RKO (cell line): Measurements from ENCODE around the gene EIF4A2.

ENCODE experiments used
- DNase-seq: peaks from one replicate; pipeline ENCODE4 v3.0.0-alpha.2; 2016; ENCODE audit warnings: low spot score

The EIF4A2 gene

GRCh38 chr3:186783058-186783730 lies at the start of gene EIF4A2:
EIF4A2 (plus strand) TSS chr3:186783577; CDS start chr3:186783611, 34 bp downstream.
- peak; percentile 89 for DNase-seq

DNA sequence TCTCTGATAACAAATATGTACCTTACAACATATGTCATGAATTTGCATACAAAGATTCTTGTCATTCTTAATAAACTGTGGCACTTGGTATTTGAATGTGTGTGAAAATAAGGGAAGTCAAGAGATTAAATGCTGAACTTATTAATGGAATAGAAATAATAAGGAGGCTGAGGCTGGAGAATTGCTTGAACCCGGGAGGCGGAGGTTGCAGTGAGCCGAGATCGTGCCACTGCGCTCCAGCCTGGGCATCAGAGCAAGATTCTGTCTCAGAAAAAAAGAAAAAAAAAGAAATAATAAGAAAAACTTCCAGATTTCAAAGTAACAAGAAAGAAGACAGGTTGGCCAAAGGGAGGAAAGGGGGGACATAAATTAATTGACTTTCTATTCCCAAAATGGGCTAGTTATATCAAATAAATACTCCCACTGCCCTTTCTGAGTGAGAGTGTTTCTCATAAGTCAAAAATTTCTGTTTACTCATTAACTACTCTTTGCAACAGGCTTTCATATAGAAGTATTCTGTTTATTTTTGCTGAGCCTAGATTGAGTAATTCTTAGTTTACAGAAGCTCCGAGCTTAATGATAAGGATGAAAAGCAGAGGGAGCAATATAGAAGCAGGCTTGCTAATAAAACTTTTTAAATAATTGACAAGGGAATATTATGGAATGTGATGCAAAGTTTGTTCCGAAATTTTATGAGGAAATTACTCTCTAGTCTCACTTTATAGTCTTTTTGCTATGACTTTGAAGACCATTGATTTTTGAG lies 40.6 kb upstream of the EIF4A2 start:
- DNase-seq = no peak

- DNase-seq = no peak
These were observed 39.7 kb upstream of the EIF4A2 start for GRCh38 chr3:186743666-186744065.

- peak; percentile 13 for DNase-seq
These were observed 37.4 kb upstream of the EIF4A2 start for GRCh38 chr3:186746008-186746407.

GRCh38 chr3:186750316-186750715 lies 33.1 kb upstream of the EIF4A2 start:
- DNase-seq = no peak

DNA sequence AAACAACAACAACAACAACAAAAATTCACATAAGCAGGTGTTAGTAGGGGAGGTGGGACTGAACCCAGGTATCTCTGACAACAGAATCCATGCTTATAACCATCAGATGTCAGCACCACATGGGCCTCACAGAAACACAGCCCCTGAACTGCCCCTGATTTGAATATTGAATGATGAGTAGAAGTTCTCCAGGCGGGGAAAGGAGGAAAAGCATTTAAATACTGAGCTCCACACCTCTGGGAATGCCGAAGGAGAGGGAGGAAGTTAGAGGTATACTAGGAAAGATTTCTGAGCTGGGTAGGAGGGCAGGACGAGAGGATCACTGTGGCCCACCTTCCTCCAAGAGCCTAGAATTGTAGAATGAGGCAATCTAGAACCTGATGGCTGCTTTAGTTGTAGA lies 31.9 kb upstream of the EIF4A2 start:
- DNase-seq = no peak

DNA sequence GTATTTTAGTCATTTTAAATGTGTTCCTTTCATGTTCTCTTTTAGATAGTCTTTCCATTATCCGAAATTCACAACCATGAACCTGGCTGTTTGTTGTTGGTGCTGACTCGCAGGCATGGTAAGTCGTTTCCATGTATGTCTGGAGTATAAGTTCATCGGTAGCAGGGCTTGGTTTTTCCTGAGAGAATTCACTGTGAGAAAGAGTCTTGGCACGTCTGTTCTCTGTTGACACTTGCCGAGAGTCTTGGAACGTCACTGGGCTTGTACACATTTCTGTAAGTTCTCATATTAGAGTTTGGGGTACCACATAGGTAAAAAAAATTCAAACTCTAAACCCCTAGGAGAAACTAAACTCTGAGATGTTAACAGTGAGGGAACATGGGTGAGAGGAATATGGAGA lies 29.4 kb upstream of the EIF4A2 start:
- no peak for DNase-seq

DNA sequence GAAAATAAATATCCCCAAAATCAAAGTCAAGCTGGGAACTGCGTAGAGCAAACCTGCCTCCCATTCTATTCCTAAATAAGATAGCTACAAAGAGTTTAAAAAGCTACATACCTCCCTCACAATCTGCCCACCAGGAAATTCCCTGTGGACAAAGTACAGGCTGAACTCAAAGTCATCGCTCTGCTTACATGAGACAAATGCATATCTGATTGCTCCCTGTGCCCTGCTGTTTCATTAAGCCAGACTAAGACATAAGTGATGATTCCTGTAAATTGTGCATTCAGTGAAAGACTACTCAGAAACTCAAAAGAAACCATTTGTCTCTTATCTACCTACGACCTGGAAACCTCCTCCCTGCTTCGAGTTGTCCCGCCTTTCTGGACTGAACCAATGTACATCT lies 28.5 kb upstream of the EIF4A2 start:
- no peak for DNase-seq

GRCh38 chr3:186757214-186757613 lies 26.2 kb upstream of the EIF4A2 start:
- no peak for DNase-seq

GRCh38 chr3:186757686-186758220 lies 25.6 kb upstream of the EIF4A2 start:
- DNase-seq = no peak

- DNase-seq = no peak
These were observed 24.0 kb upstream of the EIF4A2 start for GRCh38 chr3:186759231-186759930.

- DNase-seq = peak; percentile 10
These were observed 23.1 kb upstream of the EIF4A2 start for GRCh38 chr3:186760141-186760833.

DNA sequence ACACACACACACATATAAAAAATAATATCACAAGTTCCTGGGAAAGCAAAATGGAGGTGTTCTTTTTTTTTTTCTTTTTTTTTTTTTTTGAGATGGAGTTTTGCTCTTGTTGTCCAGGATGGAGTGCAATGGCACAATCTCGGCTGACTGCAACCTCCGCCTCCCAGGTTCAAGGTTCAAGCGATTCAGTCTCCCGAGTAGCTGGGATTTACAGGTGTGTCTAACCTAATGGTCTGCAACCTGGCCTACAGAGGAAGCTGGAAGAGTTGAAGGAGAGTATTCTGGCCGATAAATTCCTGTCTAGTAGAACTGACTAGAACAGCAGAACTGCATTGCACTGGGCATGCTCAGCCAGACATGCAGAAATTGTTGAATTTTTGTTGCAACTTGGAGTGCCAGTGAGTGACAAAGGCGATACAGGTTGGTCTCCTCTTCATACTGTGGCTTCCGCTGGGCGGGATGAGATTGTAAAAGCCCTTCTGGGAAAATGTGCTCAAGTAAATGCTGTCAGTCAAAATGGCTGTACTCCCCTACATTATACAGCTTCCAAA lies 22.4 kb upstream of the EIF4A2 start:
- no peak for DNase-seq

- DNase-seq = no peak
These were observed 11.1 kb upstream of the EIF4A2 start for GRCh38 chr3:186772281-186772694.

DNA sequence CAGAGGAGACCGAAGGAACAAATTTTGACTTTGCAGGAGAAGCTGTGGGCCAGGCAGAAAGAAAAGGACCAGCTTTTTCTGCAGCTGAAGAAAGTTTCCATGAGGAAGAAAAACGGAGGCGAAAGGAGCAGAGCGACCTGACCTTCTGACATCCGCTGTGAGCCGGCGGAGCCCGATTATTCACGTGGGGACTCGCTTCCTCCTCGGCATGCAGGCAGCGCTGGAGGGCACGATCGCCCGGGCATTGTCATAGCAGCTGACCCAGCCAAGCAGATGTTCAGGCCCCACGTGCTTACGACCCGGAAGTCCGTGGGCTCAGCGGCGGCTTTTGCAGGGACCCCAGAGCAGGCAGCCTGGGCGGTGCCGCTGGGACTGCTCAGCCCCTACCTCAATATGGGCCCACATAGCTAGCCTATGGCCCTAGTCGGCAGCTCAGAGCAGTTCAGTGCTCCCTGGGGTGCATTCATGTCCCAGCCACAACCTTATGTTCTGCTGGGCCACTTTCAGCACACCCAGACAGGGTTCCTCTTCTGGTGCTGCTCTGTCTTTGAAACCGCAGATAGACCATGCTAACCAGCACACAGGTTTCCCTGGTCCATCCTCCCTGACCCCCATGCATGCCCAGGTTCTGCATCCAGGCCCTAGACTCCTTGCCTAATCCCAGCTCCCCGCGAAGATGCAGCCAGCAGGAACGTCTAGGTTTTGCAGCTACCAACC lies 10.5 kb upstream of the EIF4A2 start:
- no peak for DNase-seq

GRCh38 chr3:186775999-186776398 lies 7.4 kb upstream of the EIF4A2 start:
- no peak for DNase-seq

- no peak for DNase-seq
These were observed 4.2 kb upstream of the EIF4A2 start for GRCh38 chr3:186779204-186779603.

DNA sequence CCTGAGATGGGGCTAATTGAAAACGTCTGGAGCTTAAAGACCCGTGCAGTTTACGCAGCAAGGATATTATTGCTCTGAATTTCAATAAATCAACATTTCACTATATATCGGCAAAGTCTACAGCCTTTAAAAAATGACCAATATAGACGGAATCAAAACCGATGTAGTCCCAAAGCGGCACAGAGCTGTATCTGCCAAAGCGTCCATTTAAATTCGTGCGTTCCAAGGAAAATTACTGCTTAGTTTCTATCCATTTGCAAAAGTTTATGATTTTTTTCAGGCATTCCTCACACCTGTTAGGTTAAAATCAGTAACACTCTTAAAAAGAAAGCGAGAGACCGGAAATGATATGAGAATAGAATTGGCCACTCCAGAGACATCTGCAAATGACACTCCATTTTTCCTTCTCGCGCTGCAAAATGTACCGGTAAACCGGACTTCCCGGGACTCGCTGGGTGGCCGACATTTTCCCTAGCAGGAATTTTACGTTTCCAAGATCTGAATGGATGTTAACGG lies 777 bp upstream of the EIF4A2 start:
- DNase-seq = no peak

DNA sequence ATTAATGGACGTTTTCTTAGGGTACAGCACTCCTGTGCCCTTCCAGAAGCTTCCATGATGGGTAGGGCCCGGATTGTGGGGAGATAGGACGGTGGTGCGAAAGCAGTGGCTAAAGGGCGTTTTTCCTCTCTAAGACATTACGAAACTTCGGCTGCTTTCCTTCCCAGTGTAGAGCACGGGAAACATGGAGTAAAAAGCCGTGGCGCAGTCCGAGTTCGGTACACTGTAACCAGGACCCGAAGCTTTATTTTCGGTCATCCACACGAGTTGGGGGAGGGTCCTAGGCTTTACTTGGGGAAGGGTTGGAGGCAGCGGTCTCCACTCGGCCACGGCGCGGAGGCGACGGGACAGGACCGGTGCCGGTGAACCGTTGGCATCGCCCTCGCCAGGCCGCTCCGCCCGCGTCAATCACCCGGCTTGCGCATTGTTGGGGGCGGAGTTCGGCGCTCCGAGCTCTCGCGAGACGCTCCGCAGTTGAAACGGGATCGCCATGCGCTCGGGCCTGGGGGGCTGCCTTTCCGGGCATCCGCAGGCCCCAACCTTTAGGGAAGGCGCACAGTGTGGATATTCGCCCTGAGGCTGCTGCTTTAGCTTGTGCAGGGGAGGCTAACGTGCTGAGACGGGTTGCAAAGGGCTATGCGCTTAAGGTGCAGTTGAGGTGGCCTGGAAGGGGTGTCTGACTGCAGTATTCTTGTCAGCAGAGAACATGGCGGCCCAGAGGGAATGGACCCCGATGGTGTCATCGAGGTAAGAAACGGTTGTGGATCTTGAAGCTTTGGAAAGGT lies 546 bp downstream of the EIF4A2 start:
- peak; percentile 72 for DNase-seq
